H1 (cell line): ENCODE data around the gene CEP250. TPM values are rescaled to one million over a fixed set of nuclear protein-coding genes. Genes with fewer than 3 reads are reported as not detected.

Source experiments
- CTCF ChIA-PET: fragments of 300-600 bp; sonication (Branson Sonifier 250); formaldehyde crosslinking; loops from one replicate; lab custom pipeline; 2021; ENCODE audit not compliant: partially characterized antibody; lab: Charles Lee
- POLR2A ChIA-PET: fragments of 300-600 bp; sonication (Branson Sonifier 250); formaldehyde crosslinking; loops from one replicate; lab custom pipeline; 2021; ENCODE audit warnings: inconsistent platforms; ENCODE audit not compliant: partially characterized antibody; lab: Charles Lee
- DNase-seq, 2 experiments: peaks; one replicate each; pipeline versions ENCODE4 v3.0.0 to v3.0.0-alpha.2; 2010 to 2022; ENCODE audit warnings: low spot score in 2 of 2, low read depth in 1 of 2, mixed read lengths in 1 of 2
- FAIRE-seq: peaks from 2 replicates; lab custom pipeline; 2011; peaks lifted over from hg19 to GRCh38; lab: Jason Lieb, UNC
- H2AFZ ChIP-seq: 2 replicates; pipeline ENCODE4 v1.8.1; 2012; ENCODE audit warnings: low read length, inconsistent platforms
- H2AK5ac ChIP-seq: 2 replicates; pipeline ENCODE4 v1.6.1; 2013; ENCODE audit warnings: low read depth, low read length
- H2BK120ac ChIP-seq: replicated peaks from 2 replicates; pipeline ENCODE3; 2013; ENCODE audit warnings: low read depth, low read length, inconsistent platforms
- H2BK12ac ChIP-seq: 2 replicates; pipeline ENCODE4 v1.6.1; 2013; ENCODE audit warnings: low read depth, low read length
- H2BK15ac ChIP-seq: 2 replicates; pipeline ENCODE4 v1.6.1; 2013; ENCODE audit warnings: low read length
- H2BK20ac ChIP-seq: 2 replicates; pipeline ENCODE4 v1.6.1; 2013; ENCODE audit warnings: low read length
- H2BK5ac ChIP-seq: 2 replicates; pipeline ENCODE4 v1.6.1; 2013; ENCODE audit warnings: low read depth, low read length
- H3K14ac ChIP-seq: 2 replicates; pipeline ENCODE4 v1.6.1; 2013; ENCODE audit warnings: inconsistent platforms; ENCODE audit not compliant: insufficient read length
- H3K18ac ChIP-seq: 2 replicates; pipeline ENCODE4 v1.6.1; 2013; ENCODE audit warnings: low read length; ENCODE audit errors: extremely low read depth
- H3K23ac ChIP-seq: 2 replicates; pipeline ENCODE4 v1.6.1; 2013; ENCODE audit warnings: inconsistent platforms; ENCODE audit not compliant: insufficient read length
- H3K23me2 ChIP-seq: 2 replicates; pipeline ENCODE4 v1.6.1; 2013; ENCODE audit warnings: low read depth, low read length
- H3K27ac ChIP-seq: 2 replicates; pipeline ENCODE4 v1.6.1; 2011; ENCODE audit warnings: low read depth, low read length, inconsistent platforms
- H3K27me3 ChIP-seq, 4 experiments: replicated peaks in 1 of 4; 1 replicate in 1 of 4; 2 replicates in 3 of 4; pipeline versions ENCODE4 v1.6.1 to v1.8.1; 2011 to 2013; ENCODE audit warnings: low read length in 3 of 4, mild to moderate bottlenecking in 3 of 4, inconsistent platforms in 2 of 4, mixed read lengths in 2 of 4, moderate library complexity in 1 of 4; ENCODE audit not compliant: control insufficient read depth in 3 of 4, insufficient read depth in 3 of 4; ENCODE audit errors: extremely low read depth in 1 of 4
- H3K36me3 ChIP-seq, 4 experiments: 2 replicates each; pipeline versions ENCODE4 v1.6.1 to v1.8.1; 2011 to 2013; ENCODE audit warnings: mild to moderate bottlenecking in 4 of 4, low read length in 3 of 4, moderate library complexity in 2 of 4, control low read depth in 1 of 4, inconsistent platforms in 1 of 4; ENCODE audit not compliant: insufficient read depth in 4 of 4, control insufficient read depth in 2 of 4
- H3K4ac ChIP-seq: replicated peaks from 2 replicates; pipeline ENCODE3; 2013; ENCODE audit warnings: low read length, low read depth, mixed read lengths, inconsistent platforms; ENCODE audit not compliant: insufficient read length
- H3K4me1 ChIP-seq, 4 experiments: replicated peaks in 1 of 4; 1 replicate in 1 of 4; 2 replicates in 3 of 4; pipeline versions ENCODE4 v1.6.1 to v1.8.1; 2011 to 2013; ENCODE audit warnings: low read length in 3 of 4, inconsistent platforms in 2 of 4, mixed read lengths in 1 of 4; ENCODE audit not compliant: insufficient read depth in 4 of 4, control insufficient read depth in 3 of 4
- H3K4me2 ChIP-seq, 2 experiments: 2 replicates each; pipeline versions ENCODE4 v1.6.1 to v1.8.1; 2011 to 2013; ENCODE audit warnings: low read depth in 2 of 2, low read length in 2 of 2, control low read depth in 1 of 2, inconsistent platforms in 1 of 2, mild to moderate bottlenecking in 1 of 2; ENCODE audit not compliant: insufficient read depth in 1 of 2
- H3K4me3 ChIP-seq, 4 experiments: fragments of 200-600, 300-600 bp in 1 of 4; sonication (generic), shearing (Covaris generic), sonication (Bioruptor Twin) in 1 of 4; 2 replicates each; pipeline versions ENCODE4 v1.5.1 to v1.8.1; 2011 to 2016; ENCODE audit warnings: low read length in 4 of 4, low read depth in 3 of 4, control low read depth in 2 of 4, inconsistent platforms in 2 of 4, mild to moderate bottlenecking in 2 of 4, mixed read lengths in 1 of 4, moderate library complexity in 1 of 4; ENCODE audit not compliant: insufficient read depth in 2 of 4; ENCODE audit errors: extremely low read depth in 1 of 4
- H3K56ac ChIP-seq: replicated peaks from 2 replicates; pipeline ENCODE3; 2013; ENCODE audit warnings: low read depth, mild to moderate bottlenecking, mixed read lengths, low read length, inconsistent platforms; ENCODE audit not compliant: insufficient read length
- H3K79me1 ChIP-seq: 2 replicates; pipeline ENCODE4 v1.6.1; 2013; ENCODE audit warnings: low read depth, low read length, control low read depth
- H3K79me2 ChIP-seq, 2 experiments: 2 replicates each; pipeline versions ENCODE4 v1.6.1 to v1.8.1; 2012 to 2013; ENCODE audit warnings: low read length in 2 of 2, mild to moderate bottlenecking in 2 of 2, inconsistent platforms in 1 of 2; ENCODE audit not compliant: insufficient read depth in 2 of 2, control insufficient read depth in 1 of 2
- H3K9ac ChIP-seq, 4 experiments: replicated peaks in 1 of 4; 1 replicate in 1 of 4; 2 replicates in 3 of 4; pipeline versions ENCODE4 v1.6.1 to v1.8.1; 2011 to 2013; ENCODE audit warnings: low read depth in 3 of 4, low read length in 3 of 4, control low read depth in 2 of 4, mild to moderate bottlenecking in 2 of 4, moderate library complexity in 2 of 4, inconsistent platforms in 1 of 4; ENCODE audit errors: extremely low read depth in 1 of 4
- H3K9me3 ChIP-seq, 2 experiments: 2 replicates each; pipeline versions ENCODE4 v1.6.1 to v1.8.1; 2012 to 2013; ENCODE audit warnings: mild to moderate bottlenecking in 2 of 2, moderate library complexity in 2 of 2, control low read depth in 1 of 2, inconsistent platforms in 1 of 2, low read depth in 1 of 2, low read length in 1 of 2, mixed read lengths in 1 of 2; ENCODE audit not compliant: insufficient read depth in 2 of 2
- H4K20me1 ChIP-seq, 2 experiments: replicated peaks in 1 of 2; 2 replicates each; pipeline versions ENCODE3 to v1.8.1; 2011 to 2013; ENCODE audit warnings: inconsistent platforms in 2 of 2, low read length in 2 of 2, mild to moderate bottlenecking in 1 of 2; ENCODE audit not compliant: insufficient read depth in 2 of 2, control insufficient read depth in 1 of 2
- H4K5ac ChIP-seq: 2 replicates; pipeline ENCODE4 v1.6.1; 2013; ENCODE audit warnings: low read length, low read depth, mixed read lengths, inconsistent platforms; ENCODE audit not compliant: insufficient read length
- H4K8ac ChIP-seq: 2 replicates; pipeline ENCODE4 v1.8.0; 2013; ENCODE audit warnings: mild to moderate bottlenecking, moderate library complexity, low read length, inconsistent platforms; ENCODE audit not compliant: insufficient read depth; ENCODE audit errors: extremely low read depth
- H4K91ac ChIP-seq: replicated peaks from 2 replicates; pipeline ENCODE3; 2013; ENCODE audit warnings: low read length, mixed read lengths, inconsistent platforms; ENCODE audit not compliant: insufficient read length
- WGBS, 2 experiments: shearing (Covaris generic) in 1 of 2; methylation state at CpG; one replicate each; pipeline versions ENCODE4 v1.1.6 to v1.1.7; 2013 to 2015; ENCODE audit warnings: low lambda C conversion rate in 2 of 2, mixed read lengths in 2 of 2, inconsistent platforms in 1 of 2, low coverage in 1 of 2, missing lambda C conversion rate in 1 of 2; ENCODE audit not compliant: insufficient replicate concordance in 2 of 2, insufficient coverage in 1 of 2, insufficient read length in 1 of 2; ENCODE audit errors: extremely low coverage in 1 of 2, missing lambda C conversion rate in 1 of 2; 5-methylcytosine and 5-hydroxymethylcytosine counted together
- polyA plus RNA-seq, 7 experiments: library from polyadenylated mRNA; depleted of rRNA in 3 of 7; stranded (reverse) in 5 of 7; unstranded in 2 of 7; fragments of >200 nt in 5 of 7; fragments of 200-250 nt in 2 of 7; gene quantifications; 1 replicate in 5 of 7; 2 replicates in 1 of 7; 4 replicates in 1 of 7; pipeline versions ENCODE4 v1.2.1 to v1.2.3, GENCODE V29; 2011 to 2013; ENCODE audit warnings: missing spikeins in 2 of 7, mixed read lengths in 2 of 7
- total RNA-seq: library from RNA; stranded (reverse); fragmentation: NEBNext Ultra II Directional; extraction: Animal tissue kit (Norgen Biotek cat#: 25700); gene quantifications from 2 replicates; pipeline ENCODE4 v1.2.1, GENCODE V29; 2021

CEP250 gene
- total and polyA plus RNA-seq, 2 of the 8 experiments (the other 6 are each of a cell fraction or from before 2014, with no cell fraction given): 2.6 to 33.7 TPM

- no peaks in the 10 kb centered on the region for H3K27me3 ChIP-seq
- H3K4me2 ChIP-seq: no peak overlapping the region
- no peak overlapping the region for H3K23ac ChIP-seq
- no peak overlapping the region for H3K14ac ChIP-seq
- ChIA-PET POLR2A (interaction anchor here (0.7 to 1.8 kb wide), 4 partner anchors 8 to 48 kb away, joined by 3 to 8 read pairs (median 4); partner anchors contain the start of gene CEP250), CTCF (interaction anchor here (0.8 to 3.1 kb wide), 7 partner anchors 9 to 116 kb away, joined by 3 to 15 read pairs (median 5); no protein-coding TSS in a partner anchor)
- no peaks in the 10 kb centered on the region for H3K79me2 ChIP-seq
- no peaks in the 10 kb centered on the region for H3K4me1 ChIP-seq
- peaks cover 15 to 54% (median 44%) of the 10 kb centered on the region in 4 experiments for H3K36me3 ChIP-seq
- no peak overlapping the region for H4K5ac ChIP-seq
- no peak overlapping the region for H4K8ac ChIP-seq
- no peak overlapping the region for H2BK120ac ChIP-seq
- DNase-seq (no peak), FAIRE-seq (no peak)
- H3K4ac ChIP-seq: no peak overlapping the region
- H3K9ac ChIP-seq: no peak overlapping the region
- H3K18ac ChIP-seq: no peak overlapping the region
- H3K79me1 ChIP-seq: no peaks in the 10 kb centered on the region
- H4K20me1 ChIP-seq: no peaks in the 10 kb centered on the region
- no peak overlapping the region for H2BK20ac ChIP-seq
- 95% methylated on average over 10 of the region's 10 CpGs; no CpG with 5 or more reads in 1 of the 2 experiments for WGBS, 2 experiments
- H3K23me2 ChIP-seq: no peaks in the 10 kb centered on the region; the same call in 1 of the 2 replicates
- H3K27ac ChIP-seq: no peak overlapping the region
- no peaks in the 10 kb centered on the region for H3K9me3 ChIP-seq
- H2AFZ ChIP-seq: no peak overlapping the region
- no peak overlapping the region for H3K4me3 ChIP-seq
- H2BK5ac ChIP-seq: no peak overlapping the region
- no peak overlapping the region for H2BK15ac ChIP-seq
- H2BK12ac ChIP-seq: no peak overlapping the region
- H3K56ac ChIP-seq: no peak overlapping the region
- H2AK5ac ChIP-seq: no peak overlapping the region
- no peak overlapping the region for H4K91ac ChIP-seq
These were observed 47.9 kb downstream of the CEP250 start for GRCh38 chr20:35503281-35503680.
